ENCODE results near the gene APOL6.

The APOL6 gene

GRCh38 chr22:35651085-35651484 lies 2.8 kb downstream of the APOL6 start:
- in situ Hi-C loops (cut with HindIII; ENCODE audit: low sequenced_read_pairs), result no loop called here
- H3K4me3 ChIP-seq (ENCODE audit: low read depth, low read length), result no peak overlapping the region
- TF ChIP-seq, protein P1, sequence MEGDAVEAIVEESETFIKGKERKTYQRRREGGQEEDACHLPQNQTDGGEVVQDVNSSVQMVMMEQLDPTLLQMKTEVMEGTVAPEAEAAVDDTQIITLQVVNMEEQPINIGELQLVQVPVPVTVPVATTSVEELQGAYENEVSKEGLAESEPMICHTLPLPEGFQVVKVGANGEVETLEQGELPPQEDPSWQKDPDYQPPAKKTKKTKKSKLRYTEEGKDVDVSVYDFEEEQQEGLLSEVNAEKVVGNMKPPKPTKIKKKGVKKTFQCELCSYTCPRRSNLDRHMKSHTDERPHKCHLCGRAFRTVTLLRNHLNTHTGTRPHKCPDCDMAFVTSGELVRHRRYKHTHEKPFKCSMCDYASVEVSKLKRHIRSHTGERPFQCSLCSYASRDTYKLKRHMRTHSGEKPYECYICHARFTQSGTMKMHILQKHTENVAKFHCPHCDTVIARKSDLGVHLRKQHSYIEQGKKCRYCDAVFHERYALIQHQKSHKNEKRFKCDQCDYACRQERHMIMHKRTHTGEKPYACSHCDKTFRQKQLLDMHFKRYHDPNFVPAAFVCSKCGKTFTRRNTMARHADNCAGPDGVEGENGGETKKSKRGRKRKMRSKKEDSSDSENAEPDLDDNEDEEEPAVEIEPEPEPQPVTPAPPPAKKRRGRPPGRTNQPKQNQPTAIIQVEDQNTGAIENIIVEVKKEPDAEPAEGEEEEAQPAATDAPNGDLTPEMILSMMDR (IDR thresholded peaks at IDR 0.05; ENCODE audit: low read depth, low read length), result no peak
- DNase-seq (ENCODE audit: low read depth, low spot score), result no peak

DNA sequence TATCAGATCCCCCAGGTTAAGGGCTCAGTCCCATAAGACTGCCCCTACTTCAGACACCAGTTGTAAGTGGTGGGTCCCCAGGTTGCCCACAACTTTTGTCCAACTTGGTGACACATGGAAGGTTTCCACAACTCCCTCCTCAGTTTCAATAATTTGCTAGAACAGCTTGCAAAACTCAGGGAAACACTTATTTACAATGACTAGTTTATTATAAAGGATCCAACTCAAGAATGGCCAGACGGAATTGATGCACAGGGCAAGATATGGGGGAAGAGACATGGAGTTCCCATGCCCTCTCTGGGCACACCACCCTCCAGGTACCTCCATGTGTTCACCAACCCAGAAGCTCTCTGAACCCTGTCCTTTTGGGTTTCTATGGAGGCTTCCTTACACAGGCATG lies 5.6 kb downstream of the APOL6 start:
- DNase-seq (ENCODE audit: low read depth, low spot score), result no peak
- TF ChIP-seq, protein P1 (IDR thresholded peaks at IDR 0.05; ENCODE audit: low read depth, low read length), result no peak
- in situ Hi-C loops (cut with HindIII; ENCODE audit: low sequenced_read_pairs), result no loop called here
- no peak overlapping the region for H3K4me3 ChIP-seq (ENCODE audit: low read depth, low read length)

DNA sequence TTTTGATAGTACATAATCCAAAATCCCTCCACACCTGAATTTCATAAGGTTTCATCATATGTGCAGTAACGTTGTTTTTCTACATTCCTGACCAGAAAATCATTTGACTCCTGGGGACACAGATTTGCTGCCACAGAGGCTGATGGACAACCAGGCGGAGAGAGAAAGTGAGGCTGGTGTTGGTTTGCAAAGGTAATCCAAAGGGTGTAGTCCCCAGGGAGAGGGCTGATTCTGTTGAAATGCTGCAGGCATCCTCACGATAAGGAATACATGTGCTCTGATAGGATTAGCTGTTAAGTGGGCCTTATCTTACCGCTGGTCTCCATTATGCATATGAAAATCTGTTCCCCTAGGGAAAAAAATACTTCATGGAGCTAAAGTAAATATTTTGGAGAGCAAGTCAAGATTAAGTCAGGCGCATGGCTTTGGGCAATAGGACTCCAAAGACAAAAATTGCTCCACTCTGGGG lies 8.1 kb downstream of the APOL6 start:
- in situ Hi-C loops (cut with HindIII; ENCODE audit: low sequenced_read_pairs), result no loop called here

DNA sequence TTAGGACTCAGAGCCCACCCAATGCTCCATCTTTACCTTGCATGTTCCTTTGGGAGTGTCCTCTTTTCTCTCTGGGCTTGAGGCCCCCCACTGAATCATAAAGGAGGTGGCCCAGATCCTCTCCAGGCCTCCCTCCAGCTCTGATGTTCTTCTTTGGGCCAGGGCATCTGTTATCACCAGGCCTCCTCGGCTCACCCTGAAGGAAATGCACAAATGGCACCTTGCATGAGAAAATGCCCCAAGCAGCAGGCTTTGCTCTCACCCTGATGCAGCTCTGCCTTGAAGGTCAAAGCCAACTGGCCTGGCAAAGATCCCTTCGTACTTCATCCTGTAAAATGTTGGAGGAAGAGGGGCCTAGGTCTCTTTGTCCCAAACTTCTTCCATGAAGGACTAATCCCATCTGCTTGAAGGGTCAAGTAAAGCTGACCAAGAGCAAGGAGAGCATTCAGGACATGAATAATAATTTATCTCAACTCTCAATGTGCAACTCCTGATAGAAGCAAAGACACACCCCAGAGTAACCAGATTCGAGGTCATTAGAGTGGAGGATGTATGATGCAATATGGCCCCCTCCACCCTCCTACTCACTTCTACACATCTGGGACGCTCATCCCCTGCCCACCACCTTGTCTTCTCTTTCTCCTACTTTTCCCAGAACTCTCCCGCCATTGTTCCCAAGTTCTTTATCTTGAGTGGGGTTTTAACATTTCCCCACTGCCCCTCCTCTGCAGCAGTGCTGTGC lies 9.5 kb downstream of the APOL6 start:
- DNase-seq (ENCODE audit: low read depth, low spot score), result no peak
- no peak overlapping the region for H3K4me3 ChIP-seq (ENCODE audit: low read depth, low read length)
- in situ Hi-C loops (cut with HindIII; ENCODE audit: low sequenced_read_pairs), result no loop called here
- TF ChIP-seq, protein P1 (IDR thresholded peaks at IDR 0.05; ENCODE audit: low read depth, low read length), result no peak

More for the DNA sequence above, 8.1 kb downstream of the APOL6 start:
- no peak for DNase-seq (ENCODE audit: low read depth, low spot score)
- H3K4me3 ChIP-seq (ENCODE audit: low read depth, low read length), result no peak overlapping the region
- TF ChIP-seq, protein P1 (IDR thresholded peaks at IDR 0.05; ENCODE audit: low read depth, low read length), result no peak

DNA sequence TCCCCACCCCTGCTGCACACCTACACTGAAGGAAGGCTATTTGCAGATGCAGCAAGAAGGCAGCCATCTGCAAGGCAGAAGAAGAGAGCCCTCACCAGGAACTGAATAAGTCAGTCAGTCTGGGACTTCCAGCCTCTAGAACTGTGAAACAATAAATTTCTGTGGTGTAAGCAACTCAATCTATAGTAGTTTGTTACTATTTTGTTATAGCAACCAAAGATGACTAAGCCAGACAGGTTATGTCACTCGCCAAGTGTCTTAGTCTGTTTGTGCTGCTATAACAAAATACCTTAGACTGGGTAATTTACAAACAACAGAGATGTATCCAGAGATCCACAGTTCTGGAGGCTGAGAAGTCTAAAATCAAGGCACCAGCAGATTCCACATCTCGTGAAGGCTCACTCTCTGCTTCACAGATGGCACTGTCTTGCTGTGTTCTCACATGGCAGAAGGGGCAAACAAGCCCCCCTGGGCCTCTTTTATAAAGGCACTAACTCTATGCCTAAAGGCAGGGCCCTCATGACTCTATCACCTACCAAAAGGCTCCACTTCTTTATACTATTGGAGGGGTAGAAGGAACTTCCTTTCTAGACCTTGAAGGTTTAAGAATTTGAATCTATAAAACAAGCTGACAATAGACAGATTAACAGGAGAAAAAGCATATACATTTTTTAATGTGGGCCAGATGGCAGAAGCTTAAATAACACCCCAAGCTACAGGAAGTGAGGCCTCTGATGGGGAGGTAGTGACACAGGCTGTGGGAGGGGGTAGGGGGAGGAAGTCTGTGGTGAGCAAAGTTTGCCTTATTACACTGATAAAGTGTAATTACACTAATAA lies 12.3 kb downstream of the APOL6 start:
- peak; percentile 25 for DNase-seq (ENCODE audit: low read depth, low spot score)
- TF ChIP-seq, protein P1 (IDR thresholded peaks at IDR 0.05; ENCODE audit: low read depth, low read length), result no peak
- no peak overlapping the region for H3K4me3 ChIP-seq (ENCODE audit: low read depth, low read length)
- in situ Hi-C loops (cut with HindIII; ENCODE audit: low sequenced_read_pairs), result no loop called here

- DNase-seq (ENCODE audit: low read depth, low spot score), result peak; percentile 11
- H3K4me3 ChIP-seq (ENCODE audit: low read depth, low read length), result no peak overlapping the region
- TF ChIP-seq, protein P1 (IDR thresholded peaks at IDR 0.05; ENCODE audit: low read depth, low read length), result no peak
- in situ Hi-C loops (cut with HindIII; ENCODE audit: low sequenced_read_pairs), result no loop called here
Measured at GRCh38 chr22:35661464-35661863, 13.2 kb downstream of the APOL6 start.

Data from astrocyte of the spinal cord (primary cell).